Naive thymus-derived CD4-positive, alpha-beta T cell (primary cell): ENCODE measurements around the gene SPN. TPM values are rescaled to one million over a fixed set of nuclear protein-coding genes. Genes with fewer than 3 reads are reported as not detected.
"Not testable (repeated sequence)": the region's sequence is repeated elsewhere in the genome, so short reads cannot be mapped to it uniquely, and the experiment has no call there.

Source experiments
- ATAC-seq: fragments of 150-1000 bp; cut with Tn5 transposase; 2 replicates; pipeline ENCODE4 v1.10.0; 2021; ENCODE audit warnings: mild to moderate bottlenecking, moderate library complexity
- CTCF ChIA-PET: fragments of 350-600 bp; sonication (Branson Sonifier 250); formaldehyde crosslinking; loops from one replicate; lab custom pipeline; 2021; ENCODE audit warnings: antibody characterized with exemption; lab: Charles Lee
- POLR2A ChIA-PET: fragments of 350-600 bp; sonication (Branson Sonifier 250); formaldehyde crosslinking; loops from one replicate; lab custom pipeline; 2021; ENCODE audit warnings: antibody characterized with exemption, inconsistent platforms; lab: Charles Lee
- DNase-seq, 9 donors: peaks; one replicate each; pipeline versions ENCODE4 v3.0.0 to v3.0.0-alpha.2; 2020 to 2022; ENCODE audit warnings: mixed read lengths in 1 of 9
- H3K27ac ChIP-seq: one replicate; pipeline ENCODE4 v1.7.0; 2013; ENCODE audit warnings: mild to moderate bottlenecking, low read depth, low read length, moderate library complexity
- H3K27me3 ChIP-seq, 2 donors: one replicate each; pipeline ENCODE4 v1.7.0; 2013; ENCODE audit warnings: low read length in 2 of 2, mild to moderate bottlenecking in 2 of 2, moderate library complexity in 2 of 2; ENCODE audit not compliant: control insufficient read depth in 2 of 2, insufficient read depth in 2 of 2
- H3K36me3 ChIP-seq, 3 experiments: 1 replicate in 2 of 3; 2 replicates in 1 of 3; pipeline ENCODE4 v1.7.0; 2013; ENCODE audit warnings: low read length in 3 of 3, mild to moderate bottlenecking in 3 of 3, moderate library complexity in 1 of 3; ENCODE audit not compliant: insufficient read depth in 3 of 3, control insufficient read depth in 2 of 3
- H3K4me1 ChIP-seq, 2 donors: one replicate each; pipeline ENCODE4 v1.7.0; 2013; ENCODE audit warnings: low read length in 2 of 2, mild to moderate bottlenecking in 2 of 2, moderate library complexity in 1 of 2; ENCODE audit not compliant: control insufficient read depth in 2 of 2, insufficient read depth in 2 of 2
- H3K4me3 ChIP-seq: 2 replicates; pipeline ENCODE4 v1.7.0; 2013; ENCODE audit warnings: mild to moderate bottlenecking, low read length
- H3K9me3 ChIP-seq, 3 experiments: 1 replicate in 2 of 3; 2 replicates in 1 of 3; pipeline ENCODE4 v1.7.0; 2013; ENCODE audit warnings: low read length in 3 of 3; ENCODE audit not compliant: control insufficient read depth in 2 of 3
- H3K27ac Mint-ChIP-seq, 9 donors: one replicate each; pipeline ENCODE4 v1.8.0; 2020 to 2022; ENCODE audit warnings: mixed read lengths in 9 of 9, mild to moderate bottlenecking in 8 of 9, moderate library complexity in 5 of 9, inconsistent platforms in 2 of 9
- H3K27me3 Mint-ChIP-seq, 5 donors: one replicate each; pipeline ENCODE4 v1.8.0; 2021 to 2022; ENCODE audit warnings: mixed read lengths in 5 of 5, mild to moderate bottlenecking in 1 of 5
- H3K36me3 Mint-ChIP-seq, 5 donors: one replicate each; pipeline ENCODE4 v1.8.0; 2020 to 2022; ENCODE audit warnings: mixed read lengths in 5 of 5, mild to moderate bottlenecking in 3 of 5, inconsistent platforms in 1 of 5
- H3K4me1 Mint-ChIP-seq, 7 donors: one replicate each; pipeline ENCODE4 v1.8.0; 2020 to 2022; ENCODE audit warnings: mixed read lengths in 7 of 7, mild to moderate bottlenecking in 3 of 7, inconsistent platforms in 1 of 7
- H3K4me3 Mint-ChIP-seq, 10 donors: one replicate each; pipeline ENCODE4 v1.8.0; 2020 to 2022; ENCODE audit warnings: mild to moderate bottlenecking in 10 of 10, mixed read lengths in 10 of 10, moderate library complexity in 6 of 10, inconsistent platforms in 2 of 10
- H3K9me3 Mint-ChIP-seq, 11 donors: one replicate each; pipeline ENCODE4 v1.8.0; 2020 to 2022; ENCODE audit warnings: mixed read lengths in 11 of 11, mild to moderate bottlenecking in 4 of 11, inconsistent platforms in 1 of 11, moderate library complexity in 1 of 11
- intact Hi-C, 2 donors: fragments of 100-400 bp; cut with micrococcal nuclease; formaldehyde crosslinking; loops; one replicate each; pipeline ENCODE4 v1.15.1; 2023
- polyA plus RNA-seq, 2 donors: library from polyadenylated mRNA; unstranded; fragments of 300-500 nt; fragmentation: Illumina TruSeq; gene quantifications; one replicate each; pipeline ENCODE4 v1.2.3, GENCODE V29; 2021
- total RNA-seq, 6 experiments: library from RNA in 5 of 6; stranded (reverse) in 5 of 6; gene quantifications; 1 replicate in 5 of 6; 2 replicates in 1 of 6; pipeline ENCODE4 v1.2.3 and lab custom pipeline; 2021 to 2026

Gene SPN
- total and polyA plus RNA-seq, 7 experiments from 2014 or later = 79.5 to 333 (median 124) TPM

- Histone ChIP-seq H3K9me3 (no peaks in the 10 kb centered on the region), H3K4me3 (no peak overlapping the region), H3K4me1 (no peaks in the 10 kb centered on the region), H3K36me3 (no peaks in the 10 kb centered on the region), H3K27me3 (no peaks in the 10 kb centered on the region), H3K27ac (no peak overlapping the region)
- no peak overlapping the region for H3K27ac Mint-ChIP-seq
- ChIA-PET POLR2A (interaction anchor here (0.9 to 1.7 kb wide), 4 partner anchors 34 to 125 kb away, joined by 3 to 4 read pairs (median 3); no protein-coding TSS in a partner anchor), CTCF (interaction anchor here (0.6 kb wide), 1 partner anchor 179 kb away, joined by 4 read pairs; no protein-coding TSS in a partner anchor)
- H3K27me3 Mint-ChIP-seq = no peaks in the 10 kb centered on the region
- DNase-seq = no peak
- H3K36me3 Mint-ChIP-seq = peaks cover 0 to 7% (median 0%) of the 10 kb centered on the region in 5 donors
- no peak for ATAC-seq
- intact Hi-C loops = no loop called here
- no peak overlapping the region for H3K4me3 Mint-ChIP-seq
- H3K4me1 Mint-ChIP-seq = peaks cover 0 to 11% (median 5%) of the 10 kb centered on the region in 7 donors
- H3K9me3 Mint-ChIP-seq = no peaks in the 10 kb centered on the region
These were observed 31.5 kb downstream of the SPN start for GRCh38 chr16:29694384-29695195.

GRCh38 chr16:29695675-29696074 is 32.6 kb downstream of the SPN start:
- H3K9me3 ChIP-seq, H3K4me3 Mint-ChIP-seq, H3K27me3 Mint-ChIP-seq, CTCF ChIA-PET, H3K9me3 Mint-ChIP-seq, ATAC-seq, H3K4me1 ChIP-seq, H3K4me3 ChIP-seq, H3K27me3 ChIP-seq, H3K27ac ChIP-seq, H3K36me3 Mint-ChIP-seq, H3K36me3 ChIP-seq, intact Hi-C loops, DNase-seq: not testable (repeated sequence)
- Mint-ChIP-seq H3K4me1 (peaks cover 3 to 16% (median 10%) of the 10 kb centered on the region in 7 donors), H3K27ac (peak overlapping the region in 1 of 9 donors; percentile 59)
- POLR2A ChIA-PET = interaction anchor here (0.6 to 1.7 kb wide), 5 partner anchors 12 to 124 kb away, joined by 3 to 4 read pairs (median 3); no protein-coding TSS in a partner anchor

- Histone ChIP-seq H3K9me3 (no peaks in the 10 kb centered on the region), H3K4me3 (no peak overlapping the region), H3K4me1 (peaks cover 14 to 15% of the 10 kb centered on the region in 2 donors), H3K27me3 (no peaks in the 10 kb centered on the region), H3K36me3 (no peaks in the 10 kb centered on the region), H3K27ac (no peak overlapping the region)
- ATAC-seq (no peak), DNase-seq (no peak)
- intact Hi-C loops = no loop called here
- Mint-ChIP-seq H3K4me3 (no peak overlapping the region), H3K4me1 (peaks cover 14 to 24% (median 18%) of the 10 kb centered on the region in 7 donors), H3K9me3 (no peaks in the 10 kb centered on the region), H3K36me3 (peaks cover 0 to 6% (median 0%) of the 10 kb centered on the region in 5 donors), H3K27ac (no peak overlapping the region), H3K27me3 (no peaks in the 10 kb centered on the region)
- ChIA-PET CTCF (interaction anchor here (0.6 to 0.7 kb wide), 4 partner anchors 129 to 342 kb away, joined by 3 to 5 read pairs (median 3); no protein-coding TSS in a partner anchor), POLR2A (interaction anchor here (1.5 kb wide), 1 partner anchor 13 kb away, joined by 3 read pairs; no protein-coding TSS in a partner anchor)
These were observed 33.9 kb downstream of the SPN start for GRCh38 chr16:29696881-29697331.

- Mint-ChIP-seq H3K4me1 (peaks cover 19 to 29% (median 21%) of the 10 kb centered on the region in 7 donors), H3K9me3 (no peaks in the 10 kb centered on the region), H3K27ac (peak overlapping the region in 1 of 9 donors; percentile 18), H3K36me3 (peaks cover 0 to 6% (median 0%) of the 10 kb centered on the region in 5 donors), H3K27me3 (no peaks in the 10 kb centered on the region), H3K4me3 (no peak overlapping the region)
- no peak overlapping the region for H3K27ac ChIP-seq
- H3K4me1 ChIP-seq = peaks cover 19% of the 10 kb centered on the region in 2 donors
- no peak for DNase-seq
- intact Hi-C loops = no loop called here
- CTCF ChIA-PET = interaction anchor here (0.7 to 6.2 kb wide), 4 partner anchors 19 to 151 kb away, joined by 3 to 134 read pairs (median 36); partner anchors contain the start of gene KIF22
- H3K36me3 ChIP-seq = no peaks in the 10 kb centered on the region
- POLR2A ChIA-PET = interaction anchor here (1.5 kb wide), 1 partner anchor 13 kb away, joined by 3 read pairs; no protein-coding TSS in a partner anchor
- no peak for ATAC-seq
- H3K27me3 ChIP-seq = no peaks in the 10 kb centered on the region
- H3K4me3 ChIP-seq = no peak overlapping the region
- no peaks in the 10 kb centered on the region for H3K9me3 ChIP-seq
These were observed 34.3 kb downstream of the SPN start for GRCh38 chr16:29697391-29697790.

DNA sequence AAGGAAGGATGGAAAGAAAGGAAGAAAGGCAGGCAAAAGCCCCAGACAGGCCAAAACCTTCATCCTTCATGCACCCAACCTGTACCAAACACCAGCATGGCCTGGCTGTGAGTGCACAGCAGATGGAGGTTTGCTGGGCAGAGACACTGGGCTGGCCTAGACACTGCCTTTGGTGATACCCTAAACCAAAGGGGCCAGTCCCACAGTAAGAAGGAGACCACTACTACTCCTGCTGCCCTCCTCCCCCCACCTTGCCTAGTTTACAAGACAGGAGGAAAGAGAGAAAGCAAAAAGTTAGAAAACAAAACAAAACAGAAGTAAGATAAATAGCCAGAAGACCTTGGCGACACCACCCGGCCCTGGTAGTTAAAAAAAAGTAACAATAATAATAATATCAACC is 35.0 kb downstream of the SPN start:
- no peak overlapping the region for H3K4me3 ChIP-seq
- Mint-ChIP-seq H3K27ac (peak overlapping the region in 1 of 9 donors; percentile 18), H3K27me3 (no peaks in the 10 kb centered on the region), H3K9me3 (no peaks in the 10 kb centered on the region), H3K36me3 (peaks cover 0 to 6% (median 0%) of the 10 kb centered on the region in 5 donors), H3K4me1 (peaks cover 25 to 35% (median 28%) of the 10 kb centered on the region in 7 donors), H3K4me3 (no peak overlapping the region)
- H3K4me1 ChIP-seq = peaks cover 26% of the 10 kb centered on the region in 2 donors
- intact Hi-C loops = no loop called here
- no peak for ATAC-seq
- H3K27me3 ChIP-seq = no peaks in the 10 kb centered on the region
- no peaks in the 10 kb centered on the region for H3K9me3 ChIP-seq
- CTCF ChIA-PET = interaction anchor here (0.6 to 6.2 kb wide), 6 partner anchors 18 to 482 kb away, joined by 3 to 134 read pairs (median 14); partner anchors contain the start of genes KIF22 and MAZ
- no peak for DNase-seq
- no peak overlapping the region for H3K27ac ChIP-seq
- POLR2A ChIA-PET = interaction anchor here (0.6 to 1.5 kb wide), 2 partner anchors 12 to 88 kb away, joined by 3 to 4 read pairs; no protein-coding TSS in a partner anchor
- no peaks in the 10 kb centered on the region for H3K36me3 ChIP-seq

GRCh38 chr16:29698484-29699323 is 35.7 kb downstream of the SPN start:
- ChIA-PET POLR2A (interaction anchor here (0.6 to 7.2 kb wide), 8 partner anchors 12 to 119 kb away, joined by 3 to 76 read pairs (median 19); partner anchors contain the start of genes MAZ, MVP and PAGR1), CTCF (interaction anchor here (0.6 to 6.2 kb wide), 15 partner anchors 18 to 482 kb away, joined by 3 to 134 read pairs (median 9); partner anchors contain the start of genes KIF22, MAZ, MVP and PAGR1)
- no peak overlapping the region for H3K27ac ChIP-seq
- peaks cover 28 to 39% (median 32%) of the 10 kb centered on the region in 7 donors for H3K4me1 Mint-ChIP-seq
- H3K4me3 Mint-ChIP-seq = peak overlapping the region in 1 of 10 donors; percentile 38
- peaks cover 31 to 32% of the 10 kb centered on the region in 2 donors for H3K4me1 ChIP-seq
- H3K36me3 ChIP-seq = no peaks in the 10 kb centered on the region
- H3K27ac Mint-ChIP-seq = peak overlapping the region in 4 of 9 donors; percentile 41 to 72 (median 56)
- peaks cover 0 to 6% (median 0%) of the 10 kb centered on the region in 5 donors for H3K36me3 Mint-ChIP-seq
- intact Hi-C loops = no loop called here
- no peak overlapping the region for H3K4me3 ChIP-seq
- ATAC-seq (no peak), DNase-seq (no peak)
- H3K27me3 ChIP-seq = no peaks in the 10 kb centered on the region
- H3K27me3 Mint-ChIP-seq = no peaks in the 10 kb centered on the region
- no peaks in the 10 kb centered on the region for H3K9me3 Mint-ChIP-seq
- no peaks in the 10 kb centered on the region for H3K9me3 ChIP-seq
